MCF 10A (cell line): ENCODE results near the gene SART3. TPM values are rescaled to one million over a fixed set of nuclear protein-coding genes. Genes with fewer than 3 reads are reported as not detected.

Experiments used
- BruUV-seq: library from RNA; stranded (reverse); fragments of 400-500 nt; replicated peaks from 2 replicates; lab custom pipeline; 2021; lab: Mats Ljungman, UMichigan
- CTCF ChIA-PET: fragments of 300-600 bp; sonication (Branson Sonifier 250); formaldehyde crosslinking; extraction: SDS; loops from one replicate; lab custom pipeline; 2021; ENCODE audit warnings: antibody characterized with exemption, inconsistent platforms; lab: Yijun Ruan, JAX
- POLR2A ChIA-PET: fragments of 300-600, 350-650 bp; sonication (Branson Sonifier 250); formaldehyde crosslinking; extraction: SDS; loops from one replicate; lab custom pipeline; 2020; ENCODE audit warnings: antibody characterized with exemption, inconsistent platforms; lab: Yijun Ruan, JAX
- DNase-seq: peaks from one replicate; pipeline ENCODE4 v3.0.0-alpha.2; 2018; ENCODE audit not compliant: unreplicated experiment
- H3K27ac Mint-ChIP-seq: one replicate; pipeline ENCODE4 v1.8.0; 2022; ENCODE audit warnings: mild to moderate bottlenecking, low read depth, mixed read lengths; ENCODE audit not compliant: unreplicated experiment
- H3K27me3 Mint-ChIP-seq: one replicate; pipeline ENCODE4 v1.8.0; 2022; ENCODE audit warnings: mixed read lengths; ENCODE audit not compliant: insufficient read depth, unreplicated experiment
- H3K36me3 Mint-ChIP-seq: one replicate; pipeline ENCODE4 v1.8.0; 2022; ENCODE audit warnings: mild to moderate bottlenecking, moderate library complexity, mixed read lengths; ENCODE audit not compliant: insufficient read depth, unreplicated experiment
- H3K4me1 Mint-ChIP-seq: one replicate; pipeline ENCODE4 v1.8.0; 2022; ENCODE audit warnings: mixed read lengths; ENCODE audit not compliant: insufficient read depth, unreplicated experiment
- H3K4me3 Mint-ChIP-seq: one replicate; pipeline ENCODE4 v1.8.0; 2022; ENCODE audit warnings: mild to moderate bottlenecking, moderate library complexity, mixed read lengths; ENCODE audit not compliant: unreplicated experiment
- H3K9me3 Mint-ChIP-seq: one replicate; pipeline ENCODE4 v1.8.0; 2022; ENCODE audit warnings: mixed read lengths; ENCODE audit not compliant: unreplicated experiment
- intact Hi-C: fragments of 100-400 bp; cut with micrococcal nuclease; formaldehyde crosslinking; loops from 2 replicates; pipeline ENCODE4 v1.14.1; 2022
- total RNA-seq: library from RNA; stranded (reverse); gene quantifications from 2 replicates; pipeline ENCODE4 v1.2.3, GENCODE V29; 2022
- TF ChIP-seq, protein P1 (sequence below): fragments of 200-600 bp; IDR thresholded peaks from one replicate; pipeline ENCODE4 v1.8.0; 2022; ENCODE audit warnings: antibody characterized with exemption, mild to moderate bottlenecking; ENCODE audit not compliant: unreplicated experiment

SART3 gene
- total RNA-seq, 1 experiment from 2014 or later = 73.4 TPM

DNA sequence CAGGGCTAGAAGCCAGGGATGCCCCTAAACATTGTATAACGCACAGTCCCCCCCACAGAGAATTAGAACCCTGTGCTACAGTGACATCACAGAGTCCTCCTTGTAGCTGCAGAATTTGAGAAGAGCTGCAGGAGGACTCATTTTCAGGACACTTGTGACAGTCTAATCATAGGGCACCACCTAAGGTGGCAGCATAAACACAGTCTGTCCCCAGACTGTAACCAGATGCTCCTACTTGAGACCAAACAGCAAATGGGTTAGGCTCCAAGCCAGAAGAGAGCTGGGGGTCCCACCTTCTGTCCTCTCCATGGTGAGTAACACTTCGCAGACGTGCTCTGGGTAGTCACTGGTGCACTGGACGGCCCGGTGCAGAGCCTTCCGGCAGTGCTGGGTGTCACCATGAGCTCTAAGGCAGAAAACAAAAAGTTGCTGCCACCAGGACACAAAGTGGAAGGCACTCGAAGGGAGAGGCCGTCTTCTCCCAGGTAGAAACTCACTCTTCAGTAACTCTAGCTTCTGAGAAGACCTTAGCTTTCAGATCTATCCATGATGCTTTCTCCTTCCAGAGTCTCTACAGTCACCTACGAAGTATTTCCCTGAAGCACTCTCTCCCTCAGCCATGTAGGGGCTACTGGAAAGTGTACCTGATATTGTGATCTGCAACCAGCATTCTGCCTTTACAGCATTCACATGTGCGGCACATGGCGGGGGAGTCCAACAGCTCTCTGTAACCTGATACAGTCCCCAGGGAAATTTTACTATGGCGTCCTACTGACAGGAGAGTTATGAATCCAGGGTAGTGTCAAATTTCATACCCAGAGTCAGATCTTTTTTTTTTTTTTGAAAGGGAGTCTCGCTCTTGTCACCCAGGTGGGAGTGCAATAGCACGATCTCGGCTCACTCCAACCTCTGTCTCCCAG, 28.8 kb downstream of the SART3 start:
- TF ChIP-seq, protein P1, sequence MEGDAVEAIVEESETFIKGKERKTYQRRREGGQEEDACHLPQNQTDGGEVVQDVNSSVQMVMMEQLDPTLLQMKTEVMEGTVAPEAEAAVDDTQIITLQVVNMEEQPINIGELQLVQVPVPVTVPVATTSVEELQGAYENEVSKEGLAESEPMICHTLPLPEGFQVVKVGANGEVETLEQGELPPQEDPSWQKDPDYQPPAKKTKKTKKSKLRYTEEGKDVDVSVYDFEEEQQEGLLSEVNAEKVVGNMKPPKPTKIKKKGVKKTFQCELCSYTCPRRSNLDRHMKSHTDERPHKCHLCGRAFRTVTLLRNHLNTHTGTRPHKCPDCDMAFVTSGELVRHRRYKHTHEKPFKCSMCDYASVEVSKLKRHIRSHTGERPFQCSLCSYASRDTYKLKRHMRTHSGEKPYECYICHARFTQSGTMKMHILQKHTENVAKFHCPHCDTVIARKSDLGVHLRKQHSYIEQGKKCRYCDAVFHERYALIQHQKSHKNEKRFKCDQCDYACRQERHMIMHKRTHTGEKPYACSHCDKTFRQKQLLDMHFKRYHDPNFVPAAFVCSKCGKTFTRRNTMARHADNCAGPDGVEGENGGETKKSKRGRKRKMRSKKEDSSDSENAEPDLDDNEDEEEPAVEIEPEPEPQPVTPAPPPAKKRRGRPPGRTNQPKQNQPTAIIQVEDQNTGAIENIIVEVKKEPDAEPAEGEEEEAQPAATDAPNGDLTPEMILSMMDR = no peak
- Mint-ChIP-seq H3K27me3 (no peaks in the 10 kb centered on the region), H3K4me1 (no peaks in the 10 kb centered on the region), H3K4me3 (no peak overlapping the region), H3K36me3 (peaks cover 89% of the 10 kb centered on the region), H3K9me3 (no peaks in the 10 kb centered on the region), H3K27ac (no peak overlapping the region)
- CTCF ChIA-PET = interaction anchor here (0.6 to 2.0 kb wide), 5 partner anchors 9 to 614 kb away, joined by 3 to 7 read pairs (median 3); no protein-coding TSS in a partner anchor
- POLR2A ChIA-PET = interaction anchor here (0.8 to 2.6 kb wide), 3 partner anchors 8 to 29 kb away, joined by 3 to 9 read pairs (median 3); partner anchors contain the start of gene SART3
- no TSS peak for BruUV-seq
- DNase-seq = no peak
- intact Hi-C loops = no loop called here

DNA sequence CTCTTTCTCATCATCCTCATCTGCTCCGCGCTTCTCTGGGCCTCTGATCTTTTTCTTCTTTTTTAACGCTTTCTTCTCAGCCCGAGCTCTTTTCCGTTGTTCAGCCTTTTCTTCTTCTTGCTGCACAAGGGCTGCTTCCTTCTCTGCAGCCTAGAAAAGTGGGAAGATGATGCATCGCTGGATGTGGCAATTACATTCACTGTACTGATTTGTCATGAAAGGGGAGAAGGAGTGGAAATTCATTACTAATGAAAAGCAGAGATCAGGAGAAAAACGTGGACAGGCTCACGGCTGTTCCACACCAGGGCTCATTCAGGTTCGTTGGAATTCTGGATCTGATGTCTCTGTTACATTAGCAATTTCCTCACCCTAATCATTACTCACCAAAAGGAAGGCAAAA, 30.8 kb downstream of the SART3 start:
- H3K9me3 Mint-ChIP-seq = no peaks in the 10 kb centered on the region

DNA sequence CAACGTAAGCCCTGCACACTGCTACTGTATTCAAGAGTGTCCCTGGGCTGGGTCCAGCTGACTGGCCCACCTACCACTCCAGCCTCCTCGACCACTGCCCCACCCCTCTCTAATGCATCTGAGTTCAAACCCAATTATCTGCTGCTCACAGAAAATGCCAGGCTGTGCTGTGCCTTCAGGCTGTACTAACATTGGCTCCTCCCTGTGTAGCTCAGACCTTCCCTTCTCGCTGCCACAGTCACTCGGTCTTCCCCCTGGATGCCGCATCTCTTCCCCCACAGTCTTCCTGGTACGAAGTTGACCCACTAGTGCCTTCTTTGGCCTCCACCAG, 33.8 kb downstream of the SART3 start:
- ChIA-PET CTCF (interaction anchor here (0.6 to 2.2 kb wide), 2 partner anchors 91 to 1407 kb away, joined by 4 to 6 read pairs; no protein-coding TSS in a partner anchor), POLR2A (no interaction called here)
- TF ChIP-seq, protein P1 = no peak
- Mint-ChIP-seq H3K4me1 (no peaks in the 10 kb centered on the region), H3K4me3 (no peak overlapping the region), H3K9me3 (no peaks in the 10 kb centered on the region), H3K27me3 (no peaks in the 10 kb centered on the region), H3K27ac (peak overlapping the region; percentile 32), H3K36me3 (peaks cover 86% of the 10 kb centered on the region)
- intact Hi-C loops = no loop called here
- DNase-seq = no peak
- no TSS peak for BruUV-seq

More for the DNA sequence above, 30.8 kb downstream of the SART3 start:
- H3K27ac Mint-ChIP-seq = no peak overlapping the region
- H3K4me1 Mint-ChIP-seq = no peaks in the 10 kb centered on the region
- H3K27me3 Mint-ChIP-seq = no peaks in the 10 kb centered on the region
- CTCF ChIA-PET = interaction anchor here (0.6 to 1.3 kb wide), 4 partner anchors 21 to 854 kb away, joined by 3 to 5 read pairs (median 4); partner anchors contain the start of gene SART3
- TF ChIP-seq, protein P1 = no peak
- H3K36me3 Mint-ChIP-seq = peaks cover 86% of the 10 kb centered on the region
- no peak overlapping the region for H3K4me3 Mint-ChIP-seq
- POLR2A ChIA-PET = interaction anchor here (0.7 kb wide), 1 partner anchor 842 kb away, joined by 5 read pairs; no protein-coding TSS in a partner anchor
- no TSS peak for BruUV-seq
- no peak for DNase-seq
- intact Hi-C loops = no loop called here

DNA sequence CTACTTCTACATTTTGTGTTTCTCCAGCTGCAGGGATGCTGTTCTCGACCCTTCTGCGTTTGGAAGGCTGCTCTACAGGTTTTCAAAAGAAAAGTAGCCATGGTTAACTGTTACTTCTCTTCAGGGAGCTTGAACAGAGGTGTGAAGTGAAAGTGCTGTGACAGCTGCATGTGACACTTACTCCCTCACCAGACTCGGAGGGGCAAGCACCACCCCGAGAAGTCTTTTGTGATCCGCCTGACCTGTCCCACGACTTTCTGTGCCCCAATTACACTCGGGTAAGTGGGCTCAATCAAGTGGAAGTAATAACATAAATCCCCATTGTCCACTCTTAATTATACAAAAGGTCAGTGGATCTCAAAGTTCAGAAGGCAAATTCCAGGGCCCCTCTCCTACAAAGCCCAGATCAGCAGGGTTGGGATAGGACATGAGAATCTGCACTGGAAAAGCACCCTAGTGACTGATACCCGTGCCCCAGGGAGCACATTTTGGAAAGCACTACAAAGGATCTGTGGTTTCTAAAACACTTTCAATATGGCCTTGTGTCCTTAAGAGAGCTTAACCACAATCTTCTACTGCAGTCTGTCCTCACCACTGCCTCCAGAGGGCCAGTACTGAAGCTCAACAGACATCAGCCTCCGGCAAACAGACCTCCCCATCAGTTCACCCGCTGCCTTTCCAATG, 34.3 kb downstream of the SART3 start:
- POLR2A ChIA-PET = no interaction called here
- no peak overlapping the region for H3K4me3 Mint-ChIP-seq
- CTCF ChIA-PET = interaction anchor here (0.7 to 2.2 kb wide), 3 partner anchors 14 to 492 kb away, joined by 3 to 6 read pairs (median 3); no protein-coding TSS in a partner anchor
- H3K36me3 Mint-ChIP-seq = peaks cover 84% of the 10 kb centered on the region
- DNase-seq = no peak
- H3K4me1 Mint-ChIP-seq = no peaks in the 10 kb centered on the region
- H3K27me3 Mint-ChIP-seq = no peaks in the 10 kb centered on the region
- BruUV-seq = no TSS peak
- H3K27ac Mint-ChIP-seq = peak overlapping the region; percentile 32
- H3K9me3 Mint-ChIP-seq = no peaks in the 10 kb centered on the region
- TF ChIP-seq, protein P1 = no peak
- intact Hi-C loops = no loop called here
